Muscle layer of colon (tissue), 2 donors: ENCODE measurements around the gene PPARA.

ENCODE experiments used
- H3K27ac ChIP-seq: one replicate; pipeline ENCODE4 v1.7.0; 2013; ENCODE audit warnings: low read depth, mild to moderate bottlenecking, low read length, moderate library complexity
- H3K27me3 ChIP-seq, 2 donors: one replicate each; pipeline ENCODE4 v1.7.0; 2013; ENCODE audit warnings: low read length in 2 of 2, mild to moderate bottlenecking in 2 of 2; ENCODE audit not compliant: insufficient read depth in 2 of 2, control insufficient read depth in 1 of 2
- H3K36me3 ChIP-seq: one replicate; pipeline ENCODE4 v1.7.0; 2013; ENCODE audit warnings: mild to moderate bottlenecking, low read length; ENCODE audit not compliant: insufficient read depth
- H3K4me1 ChIP-seq: one replicate; pipeline ENCODE4 v1.7.0; 2013; ENCODE audit warnings: mild to moderate bottlenecking, low read length; ENCODE audit not compliant: insufficient read depth
- H3K4me3 ChIP-seq, 2 donors: one replicate each; pipeline ENCODE4 v1.7.0; 2013; ENCODE audit warnings: low read length in 2 of 2, low read depth in 1 of 2, mild to moderate bottlenecking in 1 of 2, moderate library complexity in 1 of 2
- H3K9ac ChIP-seq: one replicate; pipeline ENCODE4 v1.7.0; 2013; ENCODE audit warnings: low read length
- H3K9me3 ChIP-seq: one replicate; pipeline ENCODE4 v1.7.0; 2013; ENCODE audit warnings: mild to moderate bottlenecking, low read length
- donor health status: abdominal sarcoma.
- donor health status: Adenocarcinoma of cecum.

The PPARA gene

GRCh38 chr22:46107753-46108563 lies 42.4 kb upstream of the PPARA start:
- Histone ChIP-seq H3K4me3 (peak overlapping the region in 1 of 2 donors; percentile 16), H3K4me1 (peaks cover 87% of the 10 kb centered on the region), H3K27me3 (no peaks in the 10 kb centered on the region), H3K27ac (peak overlapping the region; percentile 75), H3K9ac (no peak overlapping the region), H3K9me3 (no peaks in the 10 kb centered on the region), H3K36me3 (peaks cover 39% of the 10 kb centered on the region)

GRCh38 chr22:46108564-46109473 lies 41.5 kb upstream of the PPARA start:
- no peaks in the 10 kb centered on the region for H3K27me3 ChIP-seq
- no peak overlapping the region for H3K9ac ChIP-seq
- peak overlapping the region; percentile 75 for H3K27ac ChIP-seq
- H3K4me3 ChIP-seq: peak overlapping the region in 1 of 2 donors; percentile 11
- peaks cover 87% of the 10 kb centered on the region for H3K4me1 ChIP-seq
- no peaks in the 10 kb centered on the region for H3K9me3 ChIP-seq
- peaks cover 37% of the 10 kb centered on the region for H3K36me3 ChIP-seq

GRCh38 chr22:46109474-46110003 lies 40.8 kb upstream of the PPARA start:
- Histone ChIP-seq H3K27me3 (no peaks in the 10 kb centered on the region), H3K4me3 (peak overlapping the region in 1 of 2 donors; percentile 11), H3K9ac (no peak overlapping the region), H3K36me3 (peaks cover 37% of the 10 kb centered on the region), H3K4me1 (peaks cover 93% of the 10 kb centered on the region), H3K9me3 (no peaks in the 10 kb centered on the region), H3K27ac (peak overlapping the region; percentile 75)

GRCh38 chr22:46110215-46110614 lies 40.1 kb upstream of the PPARA start:
- no peak overlapping the region for H3K9ac ChIP-seq

GRCh38 chr22:46111645-46112306 lies 38.5 kb upstream of the PPARA start:
- no peak overlapping the region for H3K9ac ChIP-seq
- H3K27ac ChIP-seq: peak overlapping the region; percentile 40
- H3K4me3 ChIP-seq: no peak overlapping the region
- H3K36me3 ChIP-seq: peaks cover 33% of the 10 kb centered on the region
- H3K27me3 ChIP-seq: no peaks in the 10 kb centered on the region
- H3K4me1 ChIP-seq: peaks cover 82% of the 10 kb centered on the region
- no peaks in the 10 kb centered on the region for H3K9me3 ChIP-seq

More at GRCh38 chr22:46110215-46110614, 40.1 kb upstream of the PPARA start:
- Histone ChIP-seq H3K27ac (peak overlapping the region; percentile 48), H3K4me3 (no peak overlapping the region), H3K9me3 (no peaks in the 10 kb centered on the region), H3K27me3 (no peaks in the 10 kb centered on the region), H3K36me3 (peaks cover 37% of the 10 kb centered on the region), H3K4me1 (peaks cover 92% of the 10 kb centered on the region)

- Histone ChIP-seq H3K9ac (no peak overlapping the region), H3K27ac (peak overlapping the region; percentile 40), H3K9me3 (no peaks in the 10 kb centered on the region), H3K36me3 (peaks cover 33% of the 10 kb centered on the region), H3K27me3 (no peaks in the 10 kb centered on the region), H3K4me1 (peaks cover 79% of the 10 kb centered on the region), H3K4me3 (no peak overlapping the region)
These were observed 37.9 kb upstream of the PPARA start for GRCh38 chr22:46112405-46112804.

- peaks cover 33% of the 10 kb centered on the region for H3K36me3 ChIP-seq
- no peaks in the 10 kb centered on the region for H3K27me3 ChIP-seq
- no peaks in the 10 kb centered on the region for H3K9me3 ChIP-seq
- no peak overlapping the region for H3K9ac ChIP-seq
- peaks cover 69% of the 10 kb centered on the region for H3K4me1 ChIP-seq
- no peak overlapping the region for H3K4me3 ChIP-seq
- H3K27ac ChIP-seq: peak overlapping the region; percentile 65
These were observed 37.0 kb upstream of the PPARA start for GRCh38 chr22:46113110-46113909.

GRCh38 chr22:46113910-46114517 lies 36.3 kb upstream of the PPARA start:
- Histone ChIP-seq H3K27ac (peak overlapping the region; percentile 65), H3K36me3 (peaks cover 32% of the 10 kb centered on the region), H3K9ac (no peak overlapping the region), H3K9me3 (no peaks in the 10 kb centered on the region), H3K4me3 (no peak overlapping the region), H3K27me3 (no peaks in the 10 kb centered on the region), H3K4me1 (peaks cover 62% of the 10 kb centered on the region)

- Histone ChIP-seq H3K9ac (no peak overlapping the region), H3K27me3 (no peaks in the 10 kb centered on the region), H3K4me3 (no peak overlapping the region), H3K36me3 (peaks cover 24% of the 10 kb centered on the region), H3K27ac (peak overlapping the region; percentile 65), H3K9me3 (no peaks in the 10 kb centered on the region), H3K4me1 (peaks cover 55% of the 10 kb centered on the region)
These were observed 35.6 kb upstream of the PPARA start for GRCh38 chr22:46114518-46115387.

GRCh38 chr22:46115388-46115678 lies 35.0 kb upstream of the PPARA start:
- no peak overlapping the region for H3K4me3 ChIP-seq
- peak overlapping the region; percentile 65 for H3K27ac ChIP-seq
- no peak overlapping the region for H3K9ac ChIP-seq
- peaks cover 49% of the 10 kb centered on the region for H3K4me1 ChIP-seq
- H3K36me3 ChIP-seq: peaks cover 18% of the 10 kb centered on the region
- no peaks in the 10 kb centered on the region for H3K27me3 ChIP-seq
- H3K9me3 ChIP-seq: no peaks in the 10 kb centered on the region
